ENCODE results near the gene PDCD1.

Gene PDCD1

GRCh38 chr2:241864168-241864849 is 5.6 kb upstream of the PDCD1 start:
- TF ChIP-seq POLR2AphosphoS5 (IDR thresholded peaks at IDR 0.05; ENCODE audit: low read depth, low read length): no peak
- no peak for TF ChIP-seq SIN3A (IDR thresholded peaks at IDR 0.05; ENCODE audit: borderline replicate concordance, insufficient read depth, low read length)
- TF ChIP-seq REST (IDR thresholded peaks at IDR 0.05; ENCODE audit: insufficient read depth in 1 of 2, low read depth in 2 of 2, low read length in 2 of 2): no peak
- TF ChIP-seq FOXP2 (optimal IDR thresholded peaks at IDR 0.05; ENCODE audit: borderline replicate concordance, extremely low read depth, extremely low read length, insufficient read depth): no peak
- no peak for TF ChIP-seq TAF1 (IDR thresholded peaks at IDR 0.05; ENCODE audit: borderline replicate concordance, insufficient read depth, low read length)

- TF ChIP-seq REST (IDR thresholded peaks at IDR 0.05; ENCODE audit: insufficient read depth in 1 of 2, low read depth in 2 of 2, low read length in 2 of 2) (no peak), SIN3A (IDR thresholded peaks at IDR 0.05; ENCODE audit: borderline replicate concordance, insufficient read depth, low read length) (no peak), TAF1 (IDR thresholded peaks at IDR 0.05; ENCODE audit: borderline replicate concordance, insufficient read depth, low read length) (no peak), POLR2AphosphoS5 (IDR thresholded peaks at IDR 0.05; ENCODE audit: low read depth, low read length) (no peak), FOXP2 (optimal IDR thresholded peaks at IDR 0.05; ENCODE audit: borderline replicate concordance, extremely low read depth, extremely low read length, insufficient read depth) (no peak)
These were observed 4.9 kb upstream of the PDCD1 start for GRCh38 chr2:241863536-241863954.

GRCh38 chr2:241862775-241863535 is 4.3 kb upstream of the PDCD1 start:
- TF ChIP-seq REST (IDR thresholded peaks at IDR 0.05; ENCODE audit: insufficient read depth in 1 of 2, low read depth in 2 of 2, low read length in 2 of 2) (no peak), SIN3A (IDR thresholded peaks at IDR 0.05; ENCODE audit: borderline replicate concordance, insufficient read depth, low read length) (no peak), FOXP2 (optimal IDR thresholded peaks at IDR 0.05; ENCODE audit: borderline replicate concordance, extremely low read depth, extremely low read length, insufficient read depth) (no peak), TAF1 (IDR thresholded peaks at IDR 0.05; ENCODE audit: borderline replicate concordance, insufficient read depth, low read length) (no peak), POLR2AphosphoS5 (IDR thresholded peaks at IDR 0.05; ENCODE audit: low read depth, low read length) (no peak)

GRCh38 chr2:241862093-241862492 is 3.4 kb upstream of the PDCD1 start:
- TF ChIP-seq TAF1 (IDR thresholded peaks at IDR 0.05; ENCODE audit: borderline replicate concordance, insufficient read depth, low read length) (no peak), SIN3A (IDR thresholded peaks at IDR 0.05; ENCODE audit: borderline replicate concordance, insufficient read depth, low read length) (no peak), REST (IDR thresholded peaks at IDR 0.05; ENCODE audit: insufficient read depth in 1 of 2, low read depth in 2 of 2, low read length in 2 of 2) (no peak), POLR2AphosphoS5 (IDR thresholded peaks at IDR 0.05; ENCODE audit: low read depth, low read length) (no peak), FOXP2 (optimal IDR thresholded peaks at IDR 0.05; ENCODE audit: borderline replicate concordance, extremely low read depth, extremely low read length, insufficient read depth) (no peak)

Measured in PFSK-1 (cell line).